ENCODE measurements around the gene PEAK3.
A peak's percentile ranks its signal among the peaks of the same experiment; 100 is the strongest.

The PEAK3 gene

GRCh38 chr19:2276429-2276986 is 5.5 kb downstream of the PEAK3 start:
- H2AK5ac ChIP-seq (ENCODE audit: low read length, severe bottlenecking) = no peak overlapping the region
- no peak overlapping the region for H2BK12ac ChIP-seq (ENCODE audit: low read length in 2 of 2)
- H4K91ac ChIP-seq (ENCODE audit: low read length) = peak overlapping the region; percentile 39
- H3K23ac ChIP-seq (ENCODE audit: low read length in 2 of 2) = no peak overlapping the region
- H3K27me3 ChIP-seq (ENCODE audit: control insufficient read depth in 1 of 2, insufficient read depth in 1 of 2, low read length in 2 of 2) = no peaks in the 10 kb centered on the region
- no peak overlapping the region for H3K9ac ChIP-seq (ENCODE audit: low read length)
- no peak overlapping the region for H2BK15ac ChIP-seq (ENCODE audit: low read depth, poor library complexity, severe bottlenecking)
- H3K9me3 ChIP-seq (ENCODE audit: control insufficient read depth, low read length) = no peaks in the 10 kb centered on the region
- H4K8ac ChIP-seq (ENCODE audit: low read length) = no peak overlapping the region
- no peak overlapping the region for H2BK120ac ChIP-seq (ENCODE audit: low read depth, low read length)
- H3K4me3 ChIP-seq (ENCODE audit: insufficient read depth in 1 of 2, low read depth in 1 of 2, low read length in 2 of 2) = no peak overlapping the region
- H2AFZ ChIP-seq (ENCODE audit: low read depth, low read length) = no peak overlapping the region
- WGBS = 96% methylated on average over 21 of the region's 28 CpGs
- H3K4me1 ChIP-seq (ENCODE audit: control insufficient read depth, insufficient read depth, low read depth, low read length) = peaks cover 55% of the 10 kb centered on the region
- H3K4ac ChIP-seq (ENCODE audit: low read depth in 1 of 2, low read length in 2 of 2) = no peak overlapping the region
- H3K27ac ChIP-seq (ENCODE audit: low read length, poor library complexity, severe bottlenecking) = no peak overlapping the region
- DNase-seq = no peak
- no peak overlapping the region for H3K18ac ChIP-seq (ENCODE audit: low read depth in 1 of 2, low read length in 2 of 2)
- peaks cover 28 to 63% of the 10 kb centered on the region in 2 experiments for H3K36me3 ChIP-seq (ENCODE audit: control insufficient read depth in 1 of 2, insufficient read depth in 2 of 2, low read depth in 1 of 2, low read length in 2 of 2)
- H2BK5ac ChIP-seq (ENCODE audit: low read depth, low read length, poor library complexity, severe bottlenecking) = no peak overlapping the region
- H3K79me1 ChIP-seq (replicated peaks; ENCODE audit: low read length, poor library complexity, severe bottlenecking) = peaks cover 21% of the 10 kb centered on the region
- no peak overlapping the region for H3K4me2 ChIP-seq (ENCODE audit: low read length, poor library complexity, severe bottlenecking)
- H3K14ac ChIP-seq (ENCODE audit: low read length in 2 of 2) = no peak overlapping the region

GRCh38 chr19:2275588-2276428 is 6.2 kb downstream of the PEAK3 start:
- Histone ChIP-seq H4K91ac (ENCODE audit: low read length) (peak overlapping the region; percentile 39), H3K4me3 (ENCODE audit: insufficient read depth in 1 of 2, low read depth in 1 of 2, low read length in 2 of 2) (no peak overlapping the region), H3K36me3 (ENCODE audit: control insufficient read depth in 1 of 2, insufficient read depth in 2 of 2, low read depth in 1 of 2, low read length in 2 of 2) (peaks cover 28 to 69% of the 10 kb centered on the region in 2 experiments), H3K9ac (ENCODE audit: low read length) (no peak overlapping the region), H3K18ac (ENCODE audit: low read depth in 1 of 2, low read length in 2 of 2) (no peak overlapping the region), H3K14ac (ENCODE audit: low read length in 2 of 2) (no peak overlapping the region), H2BK5ac (ENCODE audit: low read depth, low read length, poor library complexity, severe bottlenecking) (no peak overlapping the region), H2BK120ac (ENCODE audit: low read depth, low read length) (no peak overlapping the region), H2BK15ac (ENCODE audit: low read depth, poor library complexity, severe bottlenecking) (no peak overlapping the region), H2AK5ac (ENCODE audit: low read length, severe bottlenecking) (no peak overlapping the region), H3K4me2 (ENCODE audit: low read length, poor library complexity, severe bottlenecking) (no peak overlapping the region), H2BK12ac (ENCODE audit: low read length in 2 of 2) (no peak overlapping the region), H3K4ac (ENCODE audit: low read depth in 1 of 2, low read length in 2 of 2) (no peak overlapping the region), H3K79me1 (replicated peaks; ENCODE audit: low read length, poor library complexity, severe bottlenecking) (peaks cover 20% of the 10 kb centered on the region), H4K8ac (ENCODE audit: low read length) (peak overlapping the region; percentile 49), H3K27me3 (ENCODE audit: control insufficient read depth in 1 of 2, insufficient read depth in 1 of 2, low read length in 2 of 2) (no peaks in the 10 kb centered on the region), H3K27ac (ENCODE audit: low read length, poor library complexity, severe bottlenecking) (no peak overlapping the region), H3K4me1 (ENCODE audit: control insufficient read depth, insufficient read depth, low read depth, low read length) (peaks cover 56% of the 10 kb centered on the region), H3K23ac (ENCODE audit: low read length in 2 of 2) (no peak overlapping the region), H3K9me3 (ENCODE audit: control insufficient read depth, low read length) (no peaks in the 10 kb centered on the region), H2AFZ (ENCODE audit: low read depth, low read length) (no peak overlapping the region)
- 97% methylated on average over 68 of the region's 74 CpGs for WGBS
- DNase-seq = no peak

- H2AFZ ChIP-seq (ENCODE audit: low read depth, low read length) = no peak overlapping the region
- H4K8ac ChIP-seq (ENCODE audit: low read length) = peak overlapping the region; percentile 49
- H2BK120ac ChIP-seq (ENCODE audit: low read depth, low read length) = no peak overlapping the region
- DNase-seq = peak; percentile 79
- peak overlapping the region; percentile 39 for H4K91ac ChIP-seq (ENCODE audit: low read length)
- 60% methylated on average over 15 of the region's 16 CpGs for WGBS
- no peak overlapping the region for H3K4me2 ChIP-seq (ENCODE audit: low read length, poor library complexity, severe bottlenecking)
- H3K27me3 ChIP-seq (ENCODE audit: control insufficient read depth in 1 of 2, insufficient read depth in 1 of 2, low read length in 2 of 2) = no peaks in the 10 kb centered on the region
- H3K4ac ChIP-seq (ENCODE audit: low read depth in 1 of 2, low read length in 2 of 2) = no peak overlapping the region
- H2BK12ac ChIP-seq (ENCODE audit: low read length in 2 of 2) = no peak overlapping the region
- H3K79me1 ChIP-seq (replicated peaks; ENCODE audit: low read length, poor library complexity, severe bottlenecking) = peaks cover 19% of the 10 kb centered on the region
- peak overlapping the region in 1 of 2 experiments; percentile 85 for H3K23ac ChIP-seq (ENCODE audit: low read length in 2 of 2)
- no peak overlapping the region for H3K9ac ChIP-seq (ENCODE audit: low read length)
- H2AK5ac ChIP-seq (ENCODE audit: low read length, severe bottlenecking) = no peak overlapping the region
- no peak overlapping the region for H2BK5ac ChIP-seq (ENCODE audit: low read depth, low read length, poor library complexity, severe bottlenecking)
- no peak overlapping the region for H2BK15ac ChIP-seq (ENCODE audit: low read depth, poor library complexity, severe bottlenecking)
- H3K9me3 ChIP-seq (ENCODE audit: control insufficient read depth, low read length) = no peaks in the 10 kb centered on the region
- H3K18ac ChIP-seq (ENCODE audit: low read depth in 1 of 2, low read length in 2 of 2) = no peak overlapping the region
- no peak overlapping the region for H3K27ac ChIP-seq (ENCODE audit: low read length, poor library complexity, severe bottlenecking)
- H3K14ac ChIP-seq (ENCODE audit: low read length in 2 of 2) = no peak overlapping the region
- H3K4me3 ChIP-seq (ENCODE audit: insufficient read depth in 1 of 2, low read depth in 1 of 2, low read length in 2 of 2) = no peak overlapping the region
- peaks cover 49% of the 10 kb centered on the region for H3K4me1 ChIP-seq (ENCODE audit: control insufficient read depth, insufficient read depth, low read depth, low read length)
- H3K36me3 ChIP-seq (ENCODE audit: control insufficient read depth in 1 of 2, insufficient read depth in 2 of 2, low read depth in 1 of 2, low read length in 2 of 2) = peaks cover 28 to 67% of the 10 kb centered on the region in 2 experiments
Measured at GRCh38 chr19:2274931-2275535, 6.9 kb downstream of the PEAK3 start.

GRCh38 chr19:2274185-2274711 is 7.7 kb downstream of the PEAK3 start:
- Histone ChIP-seq H3K27me3 (ENCODE audit: control insufficient read depth in 1 of 2, insufficient read depth in 1 of 2, low read length in 2 of 2) (no peaks in the 10 kb centered on the region), H3K79me1 (replicated peaks; ENCODE audit: low read length, poor library complexity, severe bottlenecking) (peaks cover 19% of the 10 kb centered on the region), H3K23ac (ENCODE audit: low read length in 2 of 2) (no peak overlapping the region), H3K4me3 (ENCODE audit: insufficient read depth in 1 of 2, low read depth in 1 of 2, low read length in 2 of 2) (peak overlapping the region in 1 of 2 experiments; percentile 16), H3K18ac (ENCODE audit: low read depth in 1 of 2, low read length in 2 of 2) (peak overlapping the region in 1 of 2 experiments; percentile 11), H2BK12ac (ENCODE audit: low read length in 2 of 2) (no peak overlapping the region), H2AFZ (ENCODE audit: low read depth, low read length) (no peak overlapping the region), H3K36me3 (ENCODE audit: control insufficient read depth in 1 of 2, insufficient read depth in 2 of 2, low read depth in 1 of 2, low read length in 2 of 2) (peaks cover 28 to 67% of the 10 kb centered on the region in 2 experiments), H2AK5ac (ENCODE audit: low read length, severe bottlenecking) (peak overlapping the region; percentile 90), H3K4me2 (ENCODE audit: low read length, poor library complexity, severe bottlenecking) (peak overlapping the region; percentile 73), H3K4ac (ENCODE audit: low read depth in 1 of 2, low read length in 2 of 2) (no peak overlapping the region), H2BK15ac (ENCODE audit: low read depth, poor library complexity, severe bottlenecking) (no peak overlapping the region), H3K9me3 (ENCODE audit: control insufficient read depth, low read length) (no peaks in the 10 kb centered on the region), H4K91ac (ENCODE audit: low read length) (peak overlapping the region; percentile 39), H4K8ac (ENCODE audit: low read length) (peak overlapping the region; percentile 85), H2BK120ac (ENCODE audit: low read depth, low read length) (no peak overlapping the region), H3K14ac (ENCODE audit: low read length in 2 of 2) (no peak overlapping the region), H3K9ac (ENCODE audit: low read length) (peak overlapping the region; percentile 53), H3K27ac (ENCODE audit: low read length, poor library complexity, severe bottlenecking) (peak overlapping the region; percentile 70), H3K4me1 (ENCODE audit: control insufficient read depth, insufficient read depth, low read depth, low read length) (peaks cover 49% of the 10 kb centered on the region), H2BK5ac (ENCODE audit: low read depth, low read length, poor library complexity, severe bottlenecking) (no peak overlapping the region)
- 92% methylated on average over 9 of the region's 9 CpGs for WGBS
- DNase-seq = no peak

Measured in mesenchymal stem cell (in vitro differentiated cells and primary cell).